Measurements from ENCODE around the gene PHLPP1.
A peak's percentile ranks its signal among the peaks of the same experiment; 100 is the strongest.

Gene PHLPP1

DNA sequence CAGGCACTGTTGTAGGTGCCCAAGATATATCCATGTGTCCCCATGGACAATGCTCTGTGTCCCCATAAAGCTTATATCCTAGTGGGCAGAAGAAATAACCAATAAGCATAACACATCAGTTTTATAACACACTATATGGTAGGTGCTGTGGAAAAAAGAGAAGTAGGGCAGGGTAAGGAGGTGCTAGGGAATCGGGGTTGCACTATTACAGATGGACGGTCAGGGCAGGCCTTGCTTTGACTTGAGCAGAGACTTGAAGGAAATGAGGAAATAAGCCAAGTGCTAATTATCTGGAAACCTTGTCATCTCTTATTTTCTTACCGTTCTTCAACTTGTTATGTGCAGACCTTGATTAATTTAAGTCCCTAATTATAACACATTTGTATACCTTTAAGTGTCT lies 82.0 kb downstream of the PHLPP1 start (continued):
- TF ChIP-seq ZFP3 (tag by site-specific recombination; IDR thresholded peaks at IDR 0.05; ENCODE audit: low read depth), result no peak
- TF ChIP-seq, protein P1, sequence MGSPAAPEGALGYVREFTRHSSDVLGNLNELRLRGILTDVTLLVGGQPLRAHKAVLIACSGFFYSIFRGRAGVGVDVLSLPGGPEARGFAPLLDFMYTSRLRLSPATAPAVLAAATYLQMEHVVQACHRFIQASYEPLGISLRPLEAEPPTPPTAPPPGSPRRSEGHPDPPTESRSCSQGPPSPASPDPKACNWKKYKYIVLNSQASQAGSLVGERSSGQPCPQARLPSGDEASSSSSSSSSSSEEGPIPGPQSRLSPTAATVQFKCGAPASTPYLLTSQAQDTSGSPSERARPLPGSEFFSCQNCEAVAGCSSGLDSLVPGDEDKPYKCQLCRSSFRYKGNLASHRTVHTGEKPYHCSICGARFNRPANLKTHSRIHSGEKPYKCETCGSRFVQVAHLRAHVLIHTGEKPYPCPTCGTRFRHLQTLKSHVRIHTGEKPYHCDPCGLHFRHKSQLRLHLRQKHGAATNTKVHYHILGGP (tag by site-specific recombination; IDR thresholded peaks at IDR 0.05), result no peak
- TF ChIP-seq, protein P2, sequence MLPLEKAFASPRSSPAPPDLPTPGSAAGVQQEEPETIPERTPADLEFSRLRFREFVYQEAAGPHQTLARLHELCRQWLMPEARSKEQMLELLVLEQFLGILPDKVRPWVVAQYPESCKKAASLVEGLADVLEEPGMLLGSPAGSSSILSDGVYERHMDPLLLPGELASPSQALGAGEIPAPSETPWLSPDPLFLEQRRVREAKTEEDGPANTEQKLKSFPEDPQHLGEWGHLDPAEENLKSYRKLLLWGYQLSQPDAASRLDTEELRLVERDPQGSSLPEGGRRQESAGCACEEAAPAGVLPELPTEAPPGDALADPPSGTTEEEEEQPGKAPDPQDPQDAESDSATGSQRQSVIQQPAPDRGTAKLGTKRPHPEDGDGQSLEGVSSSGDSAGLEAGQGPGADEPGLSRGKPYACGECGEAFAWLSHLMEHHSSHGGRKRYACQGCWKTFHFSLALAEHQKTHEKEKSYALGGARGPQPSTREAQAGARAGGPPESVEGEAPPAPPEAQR (tag by site-specific recombination; IDR thresholded peaks at IDR 0.05), result no peak
- no peak for TF ChIP-seq ZNF664 (tag by site-specific recombination; IDR thresholded peaks at IDR 0.05)

DNA sequence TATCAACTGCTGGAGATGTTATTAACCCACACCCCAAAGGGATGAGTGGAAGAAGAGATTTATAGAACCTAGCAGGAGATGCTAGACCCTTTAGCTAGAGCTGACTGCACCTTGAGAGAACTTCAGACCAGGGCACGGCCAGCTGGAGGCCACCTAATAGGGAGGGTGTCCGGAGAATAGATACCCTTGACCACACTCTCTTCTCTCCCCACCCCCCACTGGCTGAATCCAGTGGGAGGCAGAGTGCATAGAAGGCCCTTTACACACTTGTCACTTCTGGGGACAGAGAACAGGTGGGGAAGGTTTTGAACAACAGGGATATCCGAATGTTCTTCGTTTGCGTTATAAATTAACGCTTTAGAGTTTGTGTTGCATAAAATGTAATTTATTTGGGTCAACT lies 84.6 kb downstream of the PHLPP1 start:
- POLR2A ChIA-PET, result interaction anchor here (0.7 kb wide), 1 partner anchor 82 kb away, joined by 3 read pairs; no protein-coding TSS in a partner anchor
- no peak overlapping the region for H3K4me3 ChIP-seq (ENCODE audit: low read depth, low read length)

DNA sequence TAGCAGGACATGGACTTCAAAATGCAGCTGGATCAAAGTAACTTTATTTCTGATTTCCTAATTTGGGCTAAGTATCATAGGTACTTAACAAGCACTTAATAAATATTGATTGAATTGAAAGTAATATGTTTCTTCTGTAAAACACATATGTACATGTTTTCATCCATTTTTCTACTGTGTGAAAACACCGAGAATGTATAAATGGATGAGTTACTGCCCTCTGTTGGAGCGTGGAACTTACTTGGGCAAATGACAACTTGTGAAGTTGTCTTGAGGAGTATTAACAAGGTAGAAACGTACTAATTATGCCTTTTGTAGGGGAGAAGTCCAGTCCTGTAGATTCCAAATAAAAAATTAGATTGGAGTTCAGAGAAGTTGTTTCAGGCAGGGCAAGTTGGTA lies 87.2 kb downstream of the PHLPP1 start:
- Histone ChIP-seq H3K9me3 (ENCODE audit: control insufficient read depth, insufficient read depth, low read depth, low read length) (no peaks in the 10 kb centered on the region), H3K4me3 (ENCODE audit: low read depth, low read length) (no peak overlapping the region), H3K36me3 (ENCODE audit: control insufficient read depth in 2 of 2, insufficient read depth in 1 of 2, low read length in 2 of 2) (no peaks in the 10 kb centered on the region; a peak in 1 of 3 replicates), H3K27ac (ENCODE audit: extremely low read depth, low read depth, low read length) (no peak overlapping the region), H3K4me1 (ENCODE audit: control insufficient read depth, insufficient read depth, low read length) (peaks cover 33% of the 10 kb centered on the region)
- TF ChIP-seq ZNF600 (tag by site-specific recombination; IDR thresholded peaks at IDR 0.05) (0 out of 2 replicates have a peak, but pooled peaks have one; percentile 1), MEIS1 (CRISPR knock-in tag; IDR thresholded peaks at IDR 0.05; ENCODE audit: borderline replicate concordance) (no peak)
- POLR2A ChIA-PET, result no interaction called here
- CTCF ChIA-PET, result interaction anchor here (0.6 to 1.0 kb wide), 3 partner anchors 14 to 87 kb away, joined by 3 read pairs; partner anchors contain the start of gene PHLPP1

More for the DNA sequence above, 84.6 kb downstream of the PHLPP1 start:
- no peak overlapping the region for H3K27ac ChIP-seq (ENCODE audit: extremely low read depth, low read depth, low read length)
- H3K4me1 ChIP-seq (ENCODE audit: control insufficient read depth, insufficient read depth, low read length), result peaks cover 32% of the 10 kb centered on the region
- CTCF ChIA-PET, result interaction anchor here (1.0 to 1.2 kb wide), 2 partner anchors 85 to 718 kb away, joined by 3 read pairs; partner anchors contain the start of gene PHLPP1
- 0 out of 2 replicates have a peak, but pooled peaks have one; percentile 15 for TF ChIP-seq GLIS1 (tag by site-specific recombination; IDR thresholded peaks at IDR 0.05)
- no peak for TF ChIP-seq ZNF10 (tag by site-specific recombination; IDR thresholded peaks at IDR 0.05)
- TF ChIP-seq ZNF146 (tag by site-specific recombination; IDR thresholded peaks at IDR 0.05), result no peak
- TF ChIP-seq, protein P1 (tag by site-specific recombination; IDR thresholded peaks at IDR 0.05), result no peak
- no peaks in the 10 kb centered on the region for H3K9me3 ChIP-seq (ENCODE audit: control insufficient read depth, insufficient read depth, low read depth, low read length)
- H3K36me3 ChIP-seq (ENCODE audit: control insufficient read depth in 2 of 2, insufficient read depth in 1 of 2, low read length in 2 of 2), result no peaks in the 10 kb centered on the region

DNA sequence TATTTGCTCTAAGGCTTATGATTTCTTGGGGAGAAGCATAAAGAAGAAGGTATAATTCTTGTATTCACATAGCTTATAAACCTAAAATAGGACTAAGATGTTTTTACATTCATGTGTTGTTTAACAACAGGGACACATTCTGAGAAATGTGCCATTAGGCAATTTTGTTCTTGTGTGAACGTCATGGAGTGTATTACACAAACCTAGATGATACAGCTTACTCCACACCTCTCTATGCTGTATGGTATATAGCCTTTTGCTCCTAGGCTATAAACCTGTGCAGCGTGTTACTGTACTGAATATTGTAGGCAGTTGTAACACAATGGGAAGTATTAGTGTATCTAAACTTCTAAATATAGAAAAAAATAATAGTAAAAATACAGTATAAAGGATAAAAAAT lies 92.1 kb downstream of the PHLPP1 start:
- Histone ChIP-seq H3K36me3 (ENCODE audit: control insufficient read depth in 2 of 2, insufficient read depth in 1 of 2, low read length in 2 of 2) (no peaks in the 10 kb centered on the region; a peak in 1 of 3 replicates), H3K4me3 (ENCODE audit: low read depth, low read length) (no peak overlapping the region), H3K9me3 (ENCODE audit: control insufficient read depth, insufficient read depth, low read depth, low read length) (no peaks in the 10 kb centered on the region), H3K4me1 (ENCODE audit: control insufficient read depth, insufficient read depth, low read length) (peaks cover 22% of the 10 kb centered on the region), H3K27ac (ENCODE audit: extremely low read depth, low read depth, low read length) (no peak overlapping the region)
- ChIA-PET POLR2A (no interaction called here), CTCF (interaction anchor here (1.2 kb wide), 1 partner anchor 221 kb away, joined by 4 read pairs; no protein-coding TSS in a partner anchor)
- no peak for TF ChIP-seq ZNF660 (tag by site-specific recombination; IDR thresholded peaks at IDR 0.05)

DNA sequence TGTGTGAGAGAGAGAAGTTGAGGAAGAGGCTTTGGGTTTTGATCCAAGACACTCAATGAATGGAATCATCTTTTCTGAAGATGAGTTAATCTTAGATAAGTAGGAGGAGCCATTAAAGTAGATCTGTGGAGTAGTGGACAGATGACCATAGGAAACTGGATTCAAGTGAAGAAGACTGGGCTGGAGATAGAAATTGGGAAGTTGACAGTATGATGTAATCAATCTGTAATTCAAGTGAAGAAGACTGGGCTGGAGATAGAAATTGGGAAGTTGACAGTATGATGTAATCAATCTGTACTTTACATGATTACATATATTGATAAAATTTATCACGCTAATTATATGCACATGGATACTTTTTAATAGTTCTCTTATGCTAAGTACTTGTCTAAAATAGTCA lies 92.8 kb downstream of the PHLPP1 start:
- ChIA-PET POLR2A (no interaction called here), CTCF (no interaction called here)
- Histone ChIP-seq H3K9me3 (ENCODE audit: control insufficient read depth, insufficient read depth, low read depth, low read length) (no peaks in the 10 kb centered on the region), H3K27ac (ENCODE audit: extremely low read depth, low read depth, low read length) (no peak overlapping the region), H3K36me3 (ENCODE audit: control insufficient read depth in 2 of 2, insufficient read depth in 1 of 2, low read length in 2 of 2) (no peaks in the 10 kb centered on the region; a peak in 1 of 3 replicates), H3K4me3 (ENCODE audit: low read depth, low read length) (no peak overlapping the region), H3K4me1 (ENCODE audit: control insufficient read depth, insufficient read depth, low read length) (peaks cover 29% of the 10 kb centered on the region)
- 0 out of 2 replicates have a peak, but pooled peaks have one; percentile 30 for TF ChIP-seq ZEB2 (tag by site-specific recombination; IDR thresholded peaks at IDR 0.05)
- TF ChIP-seq KLF16 (tag by site-specific recombination; IDR thresholded peaks at IDR 0.05), result peak; percentile 48; the same call in 1 of the 2 replicates
- TF ChIP-seq, protein P3, sequence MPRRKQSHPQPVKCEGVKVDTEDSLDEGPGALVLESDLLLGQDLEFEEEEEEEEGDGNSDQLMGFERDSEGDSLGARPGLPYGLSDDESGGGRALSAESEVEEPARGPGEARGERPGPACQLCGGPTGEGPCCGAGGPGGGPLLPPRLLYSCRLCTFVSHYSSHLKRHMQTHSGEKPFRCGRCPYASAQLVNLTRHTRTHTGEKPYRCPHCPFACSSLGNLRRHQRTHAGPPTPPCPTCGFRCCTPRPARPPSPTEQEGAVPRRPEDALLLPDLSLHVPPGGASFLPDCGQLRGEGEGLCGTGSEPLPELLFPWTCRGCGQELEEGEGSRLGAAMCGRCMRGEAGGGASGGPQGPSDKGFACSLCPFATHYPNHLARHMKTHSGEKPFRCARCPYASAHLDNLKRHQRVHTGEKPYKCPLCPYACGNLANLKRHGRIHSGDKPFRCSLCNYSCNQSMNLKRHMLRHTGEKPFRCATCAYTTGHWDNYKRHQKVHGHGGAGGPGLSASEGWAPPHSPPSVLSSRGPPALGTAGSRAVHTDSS (tag by site-specific recombination; IDR thresholded peaks at IDR 0.05), result peak; percentile 29; the same call in 1 of the 2 replicates
- 0 out of 2 replicates have a peak, but pooled peaks have one; percentile 14 for TF ChIP-seq ZNF366 (tag by site-specific recombination; conservative IDR thresholded peaks at IDR 0.05)
- no peak for TF ChIP-seq ZNF791 (tag by site-specific recombination; IDR thresholded peaks at IDR 0.05)
- TF ChIP-seq ZNF214 (tag by site-specific recombination; IDR thresholded peaks at IDR 0.05; ENCODE audit: borderline replicate concordance), result no peak
- TF ChIP-seq, protein P4, sequence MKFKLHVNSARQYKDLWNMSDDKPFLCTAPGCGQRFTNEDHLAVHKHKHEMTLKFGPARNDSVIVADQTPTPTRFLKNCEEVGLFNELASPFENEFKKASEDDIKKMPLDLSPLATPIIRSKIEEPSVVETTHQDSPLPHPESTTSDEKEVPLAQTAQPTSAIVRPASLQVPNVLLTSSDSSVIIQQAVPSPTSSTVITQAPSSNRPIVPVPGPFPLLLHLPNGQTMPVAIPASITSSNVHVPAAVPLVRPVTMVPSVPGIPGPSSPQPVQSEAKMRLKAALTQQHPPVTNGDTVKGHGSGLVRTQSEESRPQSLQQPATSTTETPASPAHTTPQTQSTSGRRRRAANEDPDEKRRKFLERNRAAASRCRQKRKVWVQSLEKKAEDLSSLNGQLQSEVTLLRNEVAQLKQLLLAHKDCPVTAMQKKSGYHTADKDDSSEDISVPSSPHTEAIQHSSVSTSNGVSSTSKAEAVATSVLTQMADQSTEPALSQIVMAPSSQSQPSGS (tag by site-specific recombination; IDR thresholded peaks at IDR 0.05; ENCODE audit: low read depth), result peak; percentile 94
